HTR-8/SVneo (cell line): ENCODE results near the gene CPLANE1.
"Not testable (repeated sequence)": the region's sequence is repeated elsewhere in the genome, so short reads cannot be mapped to it uniquely, and the experiment has no call there.

Source experiments
- DNase-seq: peaks from one replicate; pipeline ENCODE4 v3.0.0; 2011; ENCODE audit warnings: low spot score, mixed read lengths; ENCODE audit not compliant: insufficient read length
- FAIRE-seq: peaks from 2 replicates; lab custom pipeline; 2011; peaks lifted over from hg19 to GRCh38; lab: Jason Lieb, UNC

The CPLANE1 gene

DNA sequence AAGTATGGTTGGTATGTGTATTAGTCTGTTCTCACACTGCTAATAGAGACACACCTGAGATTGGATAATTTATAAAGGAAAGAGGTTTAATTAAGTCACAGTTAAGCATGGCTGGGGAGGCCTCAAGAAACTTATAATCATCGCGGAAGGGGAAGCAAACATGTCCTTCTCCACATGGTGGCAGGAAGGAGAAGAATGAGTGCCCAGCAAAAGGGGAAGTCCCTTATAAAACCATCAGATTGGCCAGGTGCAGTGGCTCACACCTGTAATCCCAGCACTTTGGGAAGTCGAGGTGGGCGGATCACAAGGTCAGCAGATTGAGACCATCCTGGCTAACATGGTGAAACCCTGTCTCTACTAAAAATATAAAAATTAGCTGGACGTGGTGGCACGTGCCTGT, 113.9 kb downstream of the CPLANE1 start:
- FAIRE-seq, DNase-seq: not testable (repeated sequence)

DNA sequence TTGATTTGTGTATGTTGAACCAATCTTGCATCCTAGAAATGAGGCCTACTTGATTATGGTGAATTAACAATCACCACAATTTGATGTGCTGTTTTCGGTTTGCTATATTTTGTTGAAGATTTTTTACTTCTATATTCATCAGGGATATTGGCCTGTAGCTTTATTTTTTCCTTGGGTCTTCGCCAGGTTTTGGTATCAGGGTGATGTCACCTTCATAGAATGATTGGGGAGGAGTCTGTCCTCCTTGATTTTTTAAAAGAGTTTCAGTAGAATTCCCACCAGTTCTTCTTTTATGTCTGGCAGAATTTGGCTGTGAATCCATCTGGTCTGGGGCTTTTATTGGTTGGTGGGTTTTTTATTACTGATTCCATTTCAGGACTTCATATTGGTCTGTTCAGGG, 115.2 kb downstream of the CPLANE1 start:
- DNase-seq (no peak), FAIRE-seq (no peak)

DNA sequence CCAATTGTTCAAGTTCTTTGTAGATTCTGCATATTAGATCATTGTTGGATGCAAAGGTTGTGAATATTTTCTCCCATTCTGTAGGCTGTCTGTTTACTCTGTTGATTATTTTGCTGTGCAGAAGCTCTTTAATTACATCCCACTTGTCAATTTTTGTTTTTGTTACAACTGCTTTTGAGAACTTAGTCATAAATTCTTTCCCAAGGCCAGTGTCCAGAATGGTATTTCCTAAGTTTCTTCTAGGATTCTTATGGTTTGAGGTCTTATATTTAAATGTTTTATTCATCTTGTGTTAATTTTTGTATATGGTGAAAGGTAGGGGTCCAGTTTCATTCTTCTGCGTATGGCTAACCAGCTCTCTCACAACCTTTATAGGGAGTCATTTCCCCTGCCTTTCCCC, 116.5 kb downstream of the CPLANE1 start:
- FAIRE-seq: no peak

DNA sequence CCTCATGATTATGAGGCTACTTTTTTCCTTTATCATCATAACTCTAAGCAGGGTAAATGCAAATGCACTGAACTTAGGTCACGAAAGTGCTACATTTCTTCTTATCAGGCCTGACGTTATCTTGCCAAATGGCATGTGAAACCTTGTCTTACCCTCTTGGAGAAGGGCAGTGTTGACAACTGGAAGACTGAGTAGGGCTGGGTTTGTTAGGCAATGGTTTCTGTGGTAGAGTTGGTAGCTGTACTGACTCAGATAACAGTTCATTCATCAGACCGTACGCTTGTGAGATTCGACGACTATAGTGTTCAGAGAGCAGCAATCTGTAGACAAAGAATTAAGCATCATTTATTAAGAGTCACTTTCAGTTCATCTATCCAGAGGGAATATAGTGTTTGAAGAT, 127.7 kb downstream of the CPLANE1 start:
- FAIRE-seq: no peak
- no peak for DNase-seq

More for the DNA sequence above, 116.5 kb downstream of the CPLANE1 start:
- no peak for DNase-seq

DNA sequence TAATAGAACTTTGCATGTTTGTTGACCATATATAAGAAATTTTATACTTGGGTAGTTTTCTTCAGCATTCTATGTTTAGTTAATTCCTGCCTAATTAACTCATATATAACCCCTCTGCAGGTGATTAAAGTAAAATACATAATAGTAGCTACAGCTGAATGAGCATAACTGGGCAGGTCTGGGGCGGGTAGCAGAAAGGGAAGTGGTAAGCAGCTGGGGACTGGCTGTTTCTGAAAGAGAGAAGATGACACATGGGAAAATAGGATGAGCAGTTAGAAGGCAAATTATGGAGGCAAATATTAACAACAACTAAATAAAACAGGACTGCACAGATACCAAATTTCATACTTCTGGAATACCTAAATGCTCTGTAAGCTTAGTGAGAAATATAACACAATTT, 128.1 kb downstream of the CPLANE1 start:
- DNase-seq: no peak
- no peak for FAIRE-seq

DNA sequence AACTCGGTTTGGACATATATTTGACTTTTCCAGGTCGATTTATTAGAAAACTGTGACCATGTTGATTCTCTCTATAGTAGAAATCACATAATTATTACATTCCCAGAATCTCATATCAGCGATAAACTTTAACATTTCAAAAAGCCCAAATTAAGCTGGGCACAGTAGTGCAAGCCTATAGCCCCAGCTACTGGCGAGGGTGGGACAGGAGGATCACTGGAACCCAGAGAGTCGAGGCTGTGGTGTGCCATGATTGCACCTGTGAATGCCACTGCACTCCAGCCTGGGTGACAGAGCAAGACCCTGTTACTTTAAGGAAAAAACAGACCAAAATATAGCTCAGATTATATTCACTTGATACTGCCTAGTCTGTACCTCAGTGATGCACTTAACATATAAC, 128.9 kb downstream of the CPLANE1 start:
- DNase-seq (no peak), FAIRE-seq (no peak)

DNA sequence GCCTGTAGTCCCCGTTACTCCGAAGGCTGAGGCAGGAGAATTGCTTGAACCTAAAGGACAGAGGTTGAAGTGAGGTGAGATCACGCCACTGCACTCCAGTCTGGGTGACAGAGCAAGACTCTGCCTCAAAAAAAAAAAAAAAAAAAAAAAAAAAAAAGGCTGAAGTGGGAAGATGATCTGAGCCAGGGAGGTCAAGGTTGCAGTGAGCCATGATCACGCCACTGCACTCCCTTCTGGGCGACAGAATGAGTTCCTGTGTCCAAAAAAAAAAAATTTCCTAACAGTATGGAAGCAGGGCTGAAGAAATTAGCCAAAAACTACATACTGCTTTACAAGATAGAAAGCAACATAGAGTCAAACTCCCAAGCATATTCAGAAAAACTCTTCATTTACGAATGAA, 132.8 kb downstream of the CPLANE1 start:
- DNase-seq (no peak), FAIRE-seq (peak; percentile 44)

DNA sequence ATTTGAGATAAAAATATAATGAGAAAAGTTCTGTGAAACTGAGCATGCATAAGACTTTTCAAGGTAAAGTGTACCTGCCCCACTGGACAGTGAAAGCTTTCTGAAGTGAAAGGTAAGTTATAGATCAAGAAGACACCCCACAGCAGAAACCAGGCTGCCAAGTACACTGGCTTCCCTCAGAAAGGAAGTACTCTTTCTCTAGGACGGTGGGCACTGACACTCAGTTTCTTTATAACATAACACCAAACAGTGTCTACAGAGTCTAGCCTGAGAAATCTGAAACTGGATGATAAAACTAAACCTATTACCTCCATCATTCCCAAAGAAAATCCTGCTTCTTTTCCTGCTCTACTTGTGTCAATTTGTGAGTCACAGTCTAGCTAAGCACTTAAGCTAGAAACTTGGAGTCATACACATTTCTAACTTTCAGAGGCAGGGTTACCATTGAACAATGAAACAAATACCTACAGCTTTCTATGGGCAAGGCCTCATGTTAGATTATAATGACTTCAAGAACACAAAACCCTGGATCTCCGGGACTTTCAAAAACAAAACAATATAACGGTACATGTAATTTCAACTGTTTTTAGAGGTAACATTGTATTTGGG, 136.7 kb downstream of the CPLANE1 start:
- FAIRE-seq: no peak
- DNase-seq: no peak

DNA sequence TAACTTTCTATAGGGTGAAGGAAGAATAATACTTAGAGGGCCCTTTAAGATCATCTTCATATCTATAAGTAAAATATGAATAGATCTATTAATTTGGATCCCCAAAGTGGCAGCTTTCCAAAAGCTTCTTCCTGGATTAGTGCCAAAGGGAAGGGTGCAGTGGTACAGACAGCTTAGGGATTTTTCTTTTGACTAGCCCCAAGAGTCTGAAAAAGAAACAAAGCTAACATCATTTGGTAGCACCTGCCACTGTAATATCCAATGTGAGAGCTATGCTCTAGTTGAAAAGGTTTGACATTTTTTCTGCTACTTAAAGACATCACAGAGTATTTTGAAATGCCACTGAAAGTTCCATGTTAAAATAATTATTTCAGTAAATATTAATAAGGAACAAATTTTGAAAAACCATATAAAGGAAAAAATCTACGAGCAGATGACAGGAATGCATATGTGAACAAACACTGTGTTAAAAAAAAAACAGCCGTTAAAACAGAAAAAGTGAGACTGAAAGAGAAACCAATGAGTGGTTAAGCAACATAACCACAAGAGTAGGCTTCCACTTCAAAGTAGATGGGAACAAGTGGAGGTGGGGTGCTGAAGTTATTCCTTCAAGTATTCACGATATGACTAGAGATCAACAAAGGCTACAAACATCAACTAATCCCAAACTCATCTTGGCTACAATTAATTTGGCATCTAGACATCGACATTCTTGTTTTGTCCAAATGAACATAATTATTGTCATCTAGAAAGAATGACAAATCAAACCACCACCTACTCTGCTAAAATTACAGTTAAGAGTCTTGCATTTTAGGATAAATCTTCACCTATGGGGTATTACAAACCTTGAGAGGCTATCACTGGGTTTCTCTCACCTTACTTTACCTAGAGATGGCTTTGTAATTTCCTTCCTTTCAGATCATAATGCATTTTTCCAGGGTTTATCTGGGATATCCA, 137.5 kb downstream of the CPLANE1 start:
- DNase-seq: no peak
- FAIRE-seq: no peak

DNA sequence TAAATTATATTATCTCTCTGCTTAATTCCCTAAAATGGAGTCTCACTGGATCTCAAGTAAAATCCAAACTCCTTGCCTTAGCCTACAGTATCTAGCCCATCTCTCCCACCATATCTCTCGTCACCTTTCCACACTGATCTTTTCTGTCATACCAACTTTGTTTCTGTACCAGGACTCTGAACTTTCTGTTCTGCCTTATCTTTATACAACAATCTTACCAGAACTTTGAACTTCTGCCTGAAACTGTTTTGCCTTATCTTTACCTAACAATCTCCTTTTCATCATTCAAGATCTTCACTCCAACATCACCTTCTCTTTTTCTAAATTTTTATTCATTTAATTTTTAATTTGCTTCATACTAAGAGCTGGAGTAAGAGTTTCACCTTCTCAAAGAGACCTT, 139.0 kb downstream of the CPLANE1 start:
- DNase-seq: no peak
- no peak for FAIRE-seq

DNA sequence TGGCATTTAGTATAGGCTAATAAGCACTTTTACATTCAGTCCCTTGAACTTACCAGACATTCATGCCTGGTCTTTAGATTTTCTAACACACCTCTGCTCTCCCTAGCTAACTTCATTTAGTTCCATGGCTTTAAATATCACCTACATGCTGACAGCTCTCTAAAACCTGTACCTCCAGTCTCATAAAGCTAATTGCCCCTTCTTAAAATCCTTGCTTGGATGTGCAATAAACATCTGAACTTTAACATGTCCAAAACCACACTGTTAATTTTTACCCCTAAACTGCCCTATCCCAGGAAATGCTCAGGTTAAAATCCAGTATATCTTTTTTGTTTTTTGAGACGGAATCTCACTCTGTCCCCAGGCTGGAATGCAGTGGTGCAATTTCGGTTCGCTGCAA, 139.8 kb downstream of the CPLANE1 start:
- DNase-seq: no peak
- no peak for FAIRE-seq

DNA sequence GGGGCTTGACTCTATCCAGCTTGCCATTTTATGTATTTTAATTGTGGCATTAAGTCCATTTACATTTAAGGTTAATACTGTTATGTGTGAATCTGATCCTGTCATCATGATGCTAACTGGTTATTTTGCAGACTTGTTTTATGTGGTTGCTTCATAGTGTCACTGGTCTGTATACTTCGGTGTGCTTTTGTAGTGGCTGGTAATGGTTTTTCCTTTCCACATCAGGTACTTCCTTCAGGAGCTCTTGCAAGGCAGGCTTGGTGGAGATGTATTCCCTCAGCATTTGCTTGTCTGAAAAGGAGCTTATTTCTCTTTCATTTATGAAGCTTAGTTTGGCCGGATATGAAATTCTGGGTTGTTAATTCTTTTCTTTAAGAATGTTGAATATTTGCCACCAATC, 145.9 kb downstream of the CPLANE1 start:
- DNase-seq (no peak), FAIRE-seq (no peak)

DNA sequence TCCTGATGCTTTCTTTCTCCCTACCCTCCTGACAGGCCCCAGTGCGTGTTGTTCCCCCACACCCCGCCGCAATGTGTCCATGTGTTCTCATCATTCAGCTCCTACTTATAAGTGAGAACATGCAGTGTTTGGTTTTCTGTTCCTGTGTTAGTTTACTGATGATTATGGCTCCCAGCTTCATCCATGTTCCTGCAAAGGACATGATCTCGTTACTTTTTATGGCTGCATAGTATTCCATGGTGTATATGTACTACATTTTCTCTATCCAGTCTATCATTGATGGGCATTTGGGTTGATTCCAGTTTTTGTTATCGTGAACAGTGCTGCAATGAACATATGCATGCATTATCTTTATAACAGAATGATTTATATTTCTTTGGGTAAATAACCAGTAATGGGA, 149.9 kb downstream of the CPLANE1 start:
- DNase-seq, FAIRE-seq: not testable (repeated sequence)

DNA sequence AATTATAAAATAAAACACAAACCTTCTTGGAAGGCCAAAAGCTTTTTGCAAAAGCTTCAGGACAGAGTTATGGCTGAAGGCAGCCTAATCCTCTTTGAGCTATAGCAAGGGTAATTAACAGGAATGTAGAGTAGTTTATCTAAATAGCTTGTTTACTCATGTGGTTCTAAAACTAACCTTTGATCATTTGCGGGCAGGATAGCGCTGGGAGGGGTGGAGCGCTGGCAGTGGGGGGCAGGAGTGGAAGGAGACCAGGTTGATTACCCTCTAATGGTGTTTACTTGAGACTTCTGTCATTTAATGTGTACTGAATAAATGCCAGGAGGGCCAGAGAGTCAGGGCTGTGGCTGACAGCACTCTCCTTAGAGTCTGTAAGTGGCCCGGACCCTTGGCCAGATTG, 155.4 kb downstream of the CPLANE1 start:
- FAIRE-seq, DNase-seq: not testable (repeated sequence)

DNA sequence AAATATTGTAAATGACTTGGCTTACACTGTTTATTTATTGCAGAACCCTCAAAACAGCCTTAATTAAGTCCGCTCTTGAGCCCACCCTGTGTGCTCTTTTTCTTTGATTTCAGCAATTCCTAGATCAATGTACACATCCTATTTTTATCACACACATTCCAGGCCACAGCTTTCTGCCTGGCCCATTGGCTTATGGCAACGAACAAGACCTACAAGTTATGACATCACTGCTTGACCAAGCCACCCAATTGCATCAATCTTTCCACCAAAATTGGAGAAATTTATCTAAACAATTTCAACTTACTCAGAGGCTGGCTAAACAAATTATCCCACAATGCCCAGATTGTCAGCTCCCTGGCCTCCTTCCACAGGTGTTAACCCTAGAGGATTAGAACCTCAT, 158.4 kb downstream of the CPLANE1 start:
- FAIRE-seq (peak; percentile 16), DNase-seq (no peak)

DNA sequence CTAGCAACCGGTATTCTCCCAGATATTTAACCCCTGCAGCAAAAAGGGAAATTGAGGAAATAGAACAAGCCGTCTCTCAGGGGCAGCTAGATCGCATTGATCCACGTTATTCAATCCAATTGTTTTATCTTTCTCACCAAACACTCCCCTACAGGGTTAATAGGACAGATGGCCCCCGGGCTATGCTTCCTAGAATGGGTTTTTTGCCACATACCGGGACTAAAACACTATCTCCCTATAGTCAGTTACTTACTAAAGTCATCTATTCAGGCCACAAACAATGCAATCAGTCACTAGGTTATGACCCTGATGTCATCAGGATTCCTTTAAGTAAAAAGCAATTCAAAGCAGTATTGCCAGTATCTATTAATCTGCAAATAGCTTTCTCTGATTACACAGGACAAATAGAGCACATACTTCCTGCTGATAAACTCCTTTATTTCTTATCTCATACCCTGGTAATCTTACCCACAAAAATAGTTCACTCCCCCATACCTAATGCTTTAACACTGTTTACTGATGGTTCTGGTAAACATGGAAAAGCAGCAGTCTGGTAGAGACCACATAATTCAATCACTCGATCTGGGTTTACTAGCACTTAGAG, 159.0 kb downstream of the CPLANE1 start:
- DNase-seq: no peak
- FAIRE-seq: no peak

DNA sequence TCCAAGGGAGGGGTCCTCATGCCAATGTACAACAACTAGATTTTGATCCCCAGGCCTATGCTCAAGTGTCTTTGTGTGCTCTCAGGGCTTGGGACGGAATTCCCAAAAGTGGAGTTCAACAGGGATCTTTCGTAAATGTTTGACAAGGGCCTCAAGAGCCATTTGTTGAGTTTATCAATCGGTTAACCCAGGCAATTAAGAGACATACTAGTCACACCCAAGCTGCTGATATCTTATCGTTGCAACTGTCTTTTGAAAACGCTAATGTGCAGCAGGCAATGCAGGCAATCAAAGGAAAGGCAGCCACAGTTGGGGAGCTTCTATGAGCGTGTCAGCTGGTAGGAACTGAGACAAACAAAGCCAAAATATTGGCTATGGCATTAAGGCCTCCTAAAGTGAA, 161.2 kb downstream of the CPLANE1 start:
- FAIRE-seq (no peak), DNase-seq (no peak)

DNA sequence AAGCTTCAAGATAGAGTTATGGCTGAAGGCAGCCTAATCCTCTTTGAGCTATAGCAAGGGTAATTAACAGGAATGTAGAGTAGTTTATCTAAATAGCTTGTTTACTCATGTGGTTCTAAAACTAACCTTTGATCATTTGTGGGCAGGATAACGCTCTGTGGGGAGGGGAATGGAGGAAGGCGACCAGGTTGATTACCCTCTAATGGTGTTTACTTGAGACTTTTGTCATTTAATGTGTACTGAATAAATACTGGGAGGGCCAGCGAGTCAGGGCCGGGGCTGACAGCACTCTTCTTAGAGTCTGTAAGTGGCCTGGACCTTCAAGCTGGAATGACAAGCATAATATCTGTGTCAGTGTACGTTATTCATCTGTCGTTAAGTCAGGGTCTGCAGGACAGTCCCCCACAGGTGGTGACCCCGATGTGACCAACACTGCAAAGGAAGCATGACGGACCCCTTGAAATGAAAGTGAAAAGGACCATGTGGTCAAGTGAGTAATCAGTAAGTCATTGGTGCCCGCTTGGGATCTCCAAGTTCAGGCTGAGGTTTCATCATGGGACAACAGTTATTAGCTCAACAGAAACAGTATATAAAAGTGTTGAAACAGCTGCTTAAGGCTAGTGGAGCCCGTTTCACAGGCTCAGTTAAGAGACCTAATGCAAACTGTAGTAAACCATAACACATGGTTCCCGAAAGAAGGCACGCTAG, 162.6 kb downstream of the CPLANE1 start:
- FAIRE-seq (no peak), DNase-seq (no peak)

DNA sequence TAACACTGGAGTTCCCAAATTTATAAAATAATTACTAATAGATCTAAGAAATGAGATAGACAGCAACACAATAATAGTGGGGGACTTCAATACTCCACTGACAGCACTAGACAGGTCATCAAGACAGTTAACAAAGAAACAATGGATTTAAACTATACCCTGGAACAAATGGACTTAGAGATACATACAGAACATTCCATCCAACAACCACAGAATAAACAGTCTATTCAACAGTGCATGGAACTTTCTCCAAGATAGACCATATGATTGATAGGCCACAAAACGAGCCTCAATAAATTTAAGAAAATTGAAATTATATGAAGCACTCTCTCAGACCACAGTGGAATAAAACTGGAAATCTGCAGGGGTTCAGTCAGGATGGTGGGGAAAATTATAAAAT, 163.2 kb downstream of the CPLANE1 start:
- not testable (repeated sequence) for FAIRE-seq, DNase-seq

DNA sequence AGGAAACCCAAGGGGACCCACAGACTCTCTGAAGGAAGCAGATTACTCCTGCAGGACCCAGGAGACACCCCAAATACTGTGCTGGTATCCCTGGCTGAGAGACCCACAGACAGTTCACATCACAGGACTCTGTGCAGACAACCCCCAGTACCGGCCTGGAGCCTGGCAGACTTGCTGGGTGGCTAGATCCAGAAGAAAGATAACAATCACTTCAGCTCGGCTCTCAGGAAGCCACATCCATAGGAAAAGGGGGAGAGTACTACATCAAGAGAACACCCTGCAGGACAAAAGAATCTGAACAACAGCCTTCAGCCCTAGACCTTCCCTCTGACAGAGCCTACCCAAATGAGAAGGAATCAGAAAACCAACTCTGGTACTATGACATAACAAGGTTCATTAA, 166.2 kb downstream of the CPLANE1 start:
- not testable (repeated sequence) for DNase-seq, FAIRE-seq
